ENCODE data around the gene MLC1.
A peak's percentile ranks its signal among the peaks of the same experiment; 100 is the strongest.

The MLC1 gene

DNA sequence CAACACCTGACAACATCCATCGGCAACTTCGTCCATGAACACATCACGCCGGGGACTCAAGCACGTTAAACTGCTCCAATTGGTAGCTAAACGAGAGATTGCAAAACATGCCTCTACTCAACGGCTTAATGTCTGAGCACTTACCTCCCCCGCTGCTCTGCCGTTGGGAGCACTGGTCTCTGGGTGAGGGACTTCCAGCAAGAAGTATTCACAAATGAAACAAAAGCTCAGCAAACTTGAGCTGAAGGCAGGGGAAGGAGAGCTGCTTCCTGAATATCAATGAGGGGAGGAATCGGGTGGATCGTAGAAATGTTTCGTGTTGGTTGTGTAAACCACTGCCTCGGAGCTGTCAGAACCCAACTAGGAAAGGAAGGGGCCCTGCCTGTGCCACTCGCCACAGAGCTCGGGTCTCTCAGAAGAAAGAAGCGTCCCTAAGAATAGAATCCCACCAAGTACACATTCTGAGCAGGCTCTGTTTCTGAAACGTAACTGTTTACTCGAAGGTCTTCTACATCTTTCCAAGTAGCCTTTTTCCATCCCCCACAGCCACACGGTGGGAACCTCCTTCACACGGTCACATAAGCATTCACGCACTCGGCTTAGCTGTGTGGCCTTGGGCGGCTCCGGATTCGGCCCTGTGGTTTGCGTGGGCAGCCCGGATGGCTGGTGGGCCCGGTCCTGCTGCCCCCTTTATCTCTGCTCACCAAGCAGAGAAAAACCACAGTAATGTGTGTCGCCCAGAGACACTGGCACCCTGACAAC is at the start of gene MLC1:
Gene MLC1 (minus strand): TSS at position 216 of the 762 bp plus-strand sequence. CDS start 524 bp downstream, outside the sequence.
- DNase-seq (ENCODE audit: low read depth): no peak
- TF ChIP-seq, protein P1, sequence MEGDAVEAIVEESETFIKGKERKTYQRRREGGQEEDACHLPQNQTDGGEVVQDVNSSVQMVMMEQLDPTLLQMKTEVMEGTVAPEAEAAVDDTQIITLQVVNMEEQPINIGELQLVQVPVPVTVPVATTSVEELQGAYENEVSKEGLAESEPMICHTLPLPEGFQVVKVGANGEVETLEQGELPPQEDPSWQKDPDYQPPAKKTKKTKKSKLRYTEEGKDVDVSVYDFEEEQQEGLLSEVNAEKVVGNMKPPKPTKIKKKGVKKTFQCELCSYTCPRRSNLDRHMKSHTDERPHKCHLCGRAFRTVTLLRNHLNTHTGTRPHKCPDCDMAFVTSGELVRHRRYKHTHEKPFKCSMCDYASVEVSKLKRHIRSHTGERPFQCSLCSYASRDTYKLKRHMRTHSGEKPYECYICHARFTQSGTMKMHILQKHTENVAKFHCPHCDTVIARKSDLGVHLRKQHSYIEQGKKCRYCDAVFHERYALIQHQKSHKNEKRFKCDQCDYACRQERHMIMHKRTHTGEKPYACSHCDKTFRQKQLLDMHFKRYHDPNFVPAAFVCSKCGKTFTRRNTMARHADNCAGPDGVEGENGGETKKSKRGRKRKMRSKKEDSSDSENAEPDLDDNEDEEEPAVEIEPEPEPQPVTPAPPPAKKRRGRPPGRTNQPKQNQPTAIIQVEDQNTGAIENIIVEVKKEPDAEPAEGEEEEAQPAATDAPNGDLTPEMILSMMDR (IDR thresholded peaks at IDR 0.05; ENCODE audit: low read depth, low read length, missing control alignments): no peak
- in situ Hi-C loops (cut with HindIII; ENCODE audit: low sequenced_read_pairs): no loop called here
- no peak within 1 kb of the TSS for H3K4me3 ChIP-seq (ENCODE audit: low read depth, low read length)

- no peak for DNase-seq (ENCODE audit: low read depth)
- no peak overlapping the region for H3K4me3 ChIP-seq (ENCODE audit: low read depth, low read length)
- in situ Hi-C loops (cut with HindIII; ENCODE audit: low sequenced_read_pairs): no loop called here
- TF ChIP-seq, protein P1 (IDR thresholded peaks at IDR 0.05; ENCODE audit: low read depth, low read length, missing control alignments): no peak
Measured at GRCh38 chr22:50134481-50134880, 49.3 kb upstream of the MLC1 start.

GRCh38 chr22:50131894-50132293 is 46.7 kb upstream of the MLC1 start:
- TF ChIP-seq, protein P1 (IDR thresholded peaks at IDR 0.05; ENCODE audit: low read depth, low read length, missing control alignments): no peak
- in situ Hi-C loops (cut with HindIII; ENCODE audit: low sequenced_read_pairs): no loop called here
- no peak for DNase-seq (ENCODE audit: low read depth)
- no peak overlapping the region for H3K4me3 ChIP-seq (ENCODE audit: low read depth, low read length)

- in situ Hi-C loops (cut with HindIII; ENCODE audit: low sequenced_read_pairs): no loop called here
- no peak overlapping the region for H3K4me3 ChIP-seq (ENCODE audit: low read depth, low read length)
- TF ChIP-seq, protein P1 (IDR thresholded peaks at IDR 0.05; ENCODE audit: low read depth, low read length, missing control alignments): no peak
- DNase-seq (ENCODE audit: low read depth): peak; percentile 65
Measured at GRCh38 chr22:50129121-50129736, 44.0 kb upstream of the MLC1 start.

DNA sequence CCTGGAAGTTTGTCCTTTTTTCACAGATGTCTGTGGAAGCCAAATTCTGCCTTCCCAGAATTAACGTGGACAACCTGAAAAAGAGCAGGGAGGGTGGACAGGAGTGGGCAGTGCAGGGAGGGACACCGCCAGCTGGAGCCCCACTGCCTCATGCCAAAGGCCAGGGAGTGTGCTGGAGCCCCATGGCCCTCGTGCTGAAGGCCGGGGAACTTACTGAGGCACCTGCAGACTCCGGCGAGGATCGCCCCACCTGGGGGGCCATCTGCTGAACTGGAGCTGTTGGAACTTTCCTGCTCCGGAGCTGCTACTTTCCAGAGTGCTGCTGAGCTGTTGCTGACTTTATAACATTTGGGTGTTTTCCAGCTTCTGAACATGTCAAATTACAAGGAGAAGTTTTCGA is 39.8 kb upstream of the MLC1 start:
- no peak overlapping the region for H3K4me3 ChIP-seq (ENCODE audit: low read depth, low read length)
- TF ChIP-seq, protein P1 (IDR thresholded peaks at IDR 0.05; ENCODE audit: low read depth, low read length, missing control alignments): no peak
- no peak for DNase-seq (ENCODE audit: low read depth)
- in situ Hi-C loops (cut with HindIII; ENCODE audit: low sequenced_read_pairs): no loop called here

DNA sequence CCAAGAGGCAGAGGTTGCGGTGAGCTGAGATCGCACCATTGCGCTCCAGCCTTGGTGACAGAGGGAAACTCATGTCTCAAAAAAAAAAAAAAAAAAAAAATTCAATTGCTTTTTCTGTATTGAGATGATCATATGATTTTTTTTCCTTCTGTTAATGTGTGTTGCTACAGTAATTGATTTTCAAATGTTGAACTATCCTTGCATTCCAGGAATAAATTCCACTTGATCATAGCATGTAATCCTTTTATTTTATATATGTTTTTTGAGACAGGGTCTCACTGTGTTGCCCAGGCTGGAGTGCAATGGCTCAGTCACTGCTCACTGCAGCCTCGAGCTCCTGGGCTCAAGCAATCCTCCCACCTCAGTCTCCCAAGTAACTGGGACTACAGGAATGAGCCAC is 37.9 kb upstream of the MLC1 start:
- H3K4me3 ChIP-seq (ENCODE audit: low read depth, low read length): no peak overlapping the region
- TF ChIP-seq, protein P1 (IDR thresholded peaks at IDR 0.05; ENCODE audit: low read depth, low read length, missing control alignments): no peak
- in situ Hi-C loops (cut with HindIII; ENCODE audit: low sequenced_read_pairs): no loop called here
- DNase-seq (ENCODE audit: low read depth): no peak
